Endothelial cell (in vitro differentiated cells): ENCODE results near the gene TRPM5. TPM values are rescaled to one million over a fixed set of nuclear protein-coding genes. Genes with fewer than 3 reads are reported as not detected.
A peak's percentile ranks its signal among the peaks of the same experiment; 100 is the strongest.

Experiments used
- DNase-seq: peaks from one replicate; pipeline ENCODE4 v3.0.0; 2021; ENCODE audit warnings: low spot score
- H3K27ac Mint-ChIP-seq: one replicate; pipeline ENCODE4 v1.8.0; 2021; ENCODE audit warnings: mixed read lengths, inconsistent platforms; ENCODE audit not compliant: unreplicated experiment
- H3K27me3 Mint-ChIP-seq: one replicate; pipeline ENCODE4 v1.8.0; 2021; ENCODE audit warnings: mild to moderate bottlenecking, moderate library complexity, mixed read lengths, inconsistent platforms; ENCODE audit not compliant: unreplicated experiment
- H3K36me3 Mint-ChIP-seq: one replicate; pipeline ENCODE4 v1.8.0; 2021; ENCODE audit warnings: mild to moderate bottlenecking, low read depth, mixed read lengths, inconsistent platforms; ENCODE audit not compliant: unreplicated experiment
- H3K4me1 Mint-ChIP-seq: one replicate; pipeline ENCODE4 v1.8.0; 2021; ENCODE audit warnings: mild to moderate bottlenecking, mixed read lengths, inconsistent platforms; ENCODE audit not compliant: unreplicated experiment
- H3K4me3 Mint-ChIP-seq: one replicate; pipeline ENCODE4 v1.8.0; 2021; ENCODE audit warnings: mild to moderate bottlenecking, mixed read lengths, inconsistent platforms; ENCODE audit not compliant: unreplicated experiment
- H3K9me3 Mint-ChIP-seq: one replicate; pipeline ENCODE4 v1.8.0; 2021; ENCODE audit warnings: mixed read lengths, inconsistent platforms; ENCODE audit not compliant: unreplicated experiment
- total RNA-seq: library from RNA; stranded (reverse); fragmentation: NEBNext Ultra II Directional; extraction: Animal tissue kit (Norgen Biotek cat#: 25700); gene quantifications from one replicate; pipeline ENCODE4 v1.2.1, GENCODE V29; 2021; ENCODE audit not compliant: unreplicated experiment
- TF ChIP-seq, protein P1 (sequence below): fragments of 200-600 bp; sonication (generic); IDR thresholded peaks from one replicate; pipeline ENCODE4 v1.5.0; 2021; ENCODE audit warnings: antibody characterized with exemption; ENCODE audit not compliant: unreplicated experiment

Gene TRPM5
- total RNA-seq, 1 donor from 2014 or later, result 0.38 TPM

- TF ChIP-seq, protein P1, sequence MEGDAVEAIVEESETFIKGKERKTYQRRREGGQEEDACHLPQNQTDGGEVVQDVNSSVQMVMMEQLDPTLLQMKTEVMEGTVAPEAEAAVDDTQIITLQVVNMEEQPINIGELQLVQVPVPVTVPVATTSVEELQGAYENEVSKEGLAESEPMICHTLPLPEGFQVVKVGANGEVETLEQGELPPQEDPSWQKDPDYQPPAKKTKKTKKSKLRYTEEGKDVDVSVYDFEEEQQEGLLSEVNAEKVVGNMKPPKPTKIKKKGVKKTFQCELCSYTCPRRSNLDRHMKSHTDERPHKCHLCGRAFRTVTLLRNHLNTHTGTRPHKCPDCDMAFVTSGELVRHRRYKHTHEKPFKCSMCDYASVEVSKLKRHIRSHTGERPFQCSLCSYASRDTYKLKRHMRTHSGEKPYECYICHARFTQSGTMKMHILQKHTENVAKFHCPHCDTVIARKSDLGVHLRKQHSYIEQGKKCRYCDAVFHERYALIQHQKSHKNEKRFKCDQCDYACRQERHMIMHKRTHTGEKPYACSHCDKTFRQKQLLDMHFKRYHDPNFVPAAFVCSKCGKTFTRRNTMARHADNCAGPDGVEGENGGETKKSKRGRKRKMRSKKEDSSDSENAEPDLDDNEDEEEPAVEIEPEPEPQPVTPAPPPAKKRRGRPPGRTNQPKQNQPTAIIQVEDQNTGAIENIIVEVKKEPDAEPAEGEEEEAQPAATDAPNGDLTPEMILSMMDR, result no peak
- Mint-ChIP-seq H3K36me3 (peaks cover 44% of the 10 kb centered on the region), H3K4me3 (peak overlapping the region; percentile 7), H3K27me3 (peaks cover 6% of the 10 kb centered on the region), H3K9me3 (peaks cover 9% of the 10 kb centered on the region), H3K4me1 (peaks cover 7% of the 10 kb centered on the region), H3K27ac (no peak overlapping the region)
- DNase-seq, result no peak
These were observed 33.6 kb upstream of the TRPM5 start for GRCh38 chr11:2477936-2478335.

DNA sequence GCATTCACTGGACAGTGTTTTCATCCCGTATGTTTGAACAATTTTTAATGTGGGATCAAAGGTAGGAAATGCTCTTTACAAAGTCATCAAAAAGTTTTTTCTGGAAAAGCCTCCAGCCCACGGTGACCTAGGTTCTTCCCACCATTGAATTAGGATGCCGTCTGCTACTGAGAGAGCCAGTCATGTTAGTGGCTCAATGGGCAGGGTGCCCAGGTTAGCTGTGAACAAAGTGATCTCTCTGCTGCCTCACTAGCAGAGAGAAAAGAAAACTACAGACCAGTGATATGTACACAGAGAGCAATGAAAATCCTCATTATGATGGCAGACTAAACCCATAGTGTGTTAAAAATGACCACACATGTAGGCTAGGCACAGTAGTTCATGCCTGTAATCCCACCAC, 32.9 kb upstream of the TRPM5 start:
- DNase-seq, result no peak
- Mint-ChIP-seq H3K4me3 (no peak overlapping the region), H3K4me1 (peaks cover 7% of the 10 kb centered on the region), H3K27ac (no peak overlapping the region), H3K36me3 (peaks cover 41% of the 10 kb centered on the region), H3K9me3 (peaks cover 9% of the 10 kb centered on the region), H3K27me3 (peaks cover 5% of the 10 kb centered on the region)
- TF ChIP-seq, protein P1, result no peak

DNA sequence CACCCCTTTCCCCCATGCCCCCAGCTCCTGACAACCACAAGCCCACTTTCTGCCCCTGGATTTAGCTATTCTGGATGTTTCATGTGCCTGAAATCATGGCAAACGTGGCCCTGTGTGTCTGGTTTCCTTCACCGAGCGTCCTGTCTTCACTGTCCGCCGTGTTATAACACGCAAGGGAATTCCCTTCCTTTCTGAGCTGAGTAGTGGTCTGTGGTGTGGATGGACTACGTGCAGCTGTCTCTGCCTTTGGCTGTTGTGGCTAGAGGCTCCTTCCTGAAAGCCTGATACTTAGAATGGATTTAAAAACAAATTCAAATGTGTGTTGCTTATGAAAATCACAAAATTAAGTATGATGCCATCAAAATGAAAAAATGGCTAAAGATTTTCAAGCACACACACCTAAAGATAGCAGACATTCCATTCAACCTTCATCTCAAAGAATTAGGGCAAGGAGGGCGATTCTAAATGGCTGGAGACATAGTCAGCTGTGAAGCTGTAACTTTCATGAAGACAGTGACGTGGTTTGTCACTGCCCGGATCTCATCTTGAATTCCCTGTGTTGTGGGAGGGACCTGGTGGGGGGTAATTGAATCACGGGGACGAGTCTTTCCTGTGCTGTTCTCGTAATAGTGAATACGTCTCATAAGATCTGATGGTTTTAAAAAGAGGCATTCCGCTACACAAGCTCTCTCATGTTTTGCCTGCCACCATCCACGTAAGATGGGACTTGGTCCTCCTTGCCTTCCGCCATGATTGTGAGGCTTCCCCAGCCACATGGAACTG, 31.0 kb upstream of the TRPM5 start:
- H3K27me3 Mint-ChIP-seq, result peaks cover 6% of the 10 kb centered on the region
- peak overlapping the region; percentile 43 for H3K27ac Mint-ChIP-seq
- peaks cover 7% of the 10 kb centered on the region for H3K4me1 Mint-ChIP-seq
- H3K9me3 Mint-ChIP-seq, result peaks cover 9% of the 10 kb centered on the region
- TF ChIP-seq, protein P1, result no peak
- peaks cover 34% of the 10 kb centered on the region for H3K36me3 Mint-ChIP-seq
- H3K4me3 Mint-ChIP-seq, result no peak overlapping the region
- no peak for DNase-seq

DNA sequence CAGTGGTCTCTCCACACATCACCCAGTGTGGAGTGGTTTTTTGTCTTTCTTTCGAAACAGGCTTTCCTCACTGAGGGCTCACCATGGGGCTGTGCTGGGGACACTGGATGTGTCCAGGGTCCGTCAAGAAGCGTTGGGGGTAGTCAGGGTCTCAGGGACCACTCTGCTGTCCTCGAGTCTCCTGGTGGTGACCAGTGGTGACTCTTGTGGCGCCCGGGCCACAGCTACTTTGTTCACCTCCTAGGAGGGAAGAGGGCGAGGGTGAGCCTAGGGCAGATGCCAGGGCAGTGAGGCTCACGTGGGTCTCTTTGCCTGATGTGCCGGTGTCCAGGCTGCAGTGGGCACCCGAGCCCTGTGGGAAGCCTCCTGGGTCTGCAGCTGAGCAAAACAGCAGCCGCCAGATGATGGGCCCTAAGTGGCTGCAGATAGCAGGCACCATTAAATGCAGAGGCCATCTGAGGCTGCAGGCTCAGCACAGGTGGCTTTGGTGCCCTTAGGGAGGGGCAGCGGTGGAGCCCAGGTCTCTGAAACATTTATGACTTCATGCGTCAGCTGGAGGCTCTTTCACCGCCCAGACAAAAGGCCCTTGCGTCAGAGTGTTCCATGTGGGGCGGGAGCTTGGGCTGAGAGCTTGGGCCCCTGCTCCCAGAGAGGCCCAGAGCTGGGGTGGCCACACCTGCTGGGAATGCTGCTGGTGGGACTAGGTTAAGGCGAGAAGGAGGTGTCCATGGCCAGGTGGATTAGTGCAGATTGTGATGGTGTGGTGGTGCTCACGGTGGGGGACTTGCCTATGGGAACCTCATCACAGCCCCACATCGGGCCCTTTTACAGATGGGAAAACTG, 30.0 kb upstream of the TRPM5 start:
- no peak overlapping the region for H3K27ac Mint-ChIP-seq
- peaks cover 6% of the 10 kb centered on the region for H3K27me3 Mint-ChIP-seq
- H3K4me1 Mint-ChIP-seq, result peaks cover 7% of the 10 kb centered on the region
- peaks cover 9% of the 10 kb centered on the region for H3K9me3 Mint-ChIP-seq
- no peak overlapping the region for H3K4me3 Mint-ChIP-seq
- TF ChIP-seq, protein P1, result no peak
- H3K36me3 Mint-ChIP-seq, result peaks cover 25% of the 10 kb centered on the region
- no peak for DNase-seq
